ENCODE measurements around the gene ATP13A1. TPM values are rescaled to one million over a fixed set of nuclear protein-coding genes. Genes with fewer than 3 reads are reported as not detected.
A peak's percentile ranks its signal among the peaks of the same experiment; 100 is the strongest.
"Not testable (repeated sequence)": the region's sequence is repeated elsewhere in the genome, so short reads cannot be mapped to it uniquely, and the experiment has no call there.

ATP13A1 gene
- total RNA-seq, 1 experiment from 2014 or later, result 73.7 TPM

DNA sequence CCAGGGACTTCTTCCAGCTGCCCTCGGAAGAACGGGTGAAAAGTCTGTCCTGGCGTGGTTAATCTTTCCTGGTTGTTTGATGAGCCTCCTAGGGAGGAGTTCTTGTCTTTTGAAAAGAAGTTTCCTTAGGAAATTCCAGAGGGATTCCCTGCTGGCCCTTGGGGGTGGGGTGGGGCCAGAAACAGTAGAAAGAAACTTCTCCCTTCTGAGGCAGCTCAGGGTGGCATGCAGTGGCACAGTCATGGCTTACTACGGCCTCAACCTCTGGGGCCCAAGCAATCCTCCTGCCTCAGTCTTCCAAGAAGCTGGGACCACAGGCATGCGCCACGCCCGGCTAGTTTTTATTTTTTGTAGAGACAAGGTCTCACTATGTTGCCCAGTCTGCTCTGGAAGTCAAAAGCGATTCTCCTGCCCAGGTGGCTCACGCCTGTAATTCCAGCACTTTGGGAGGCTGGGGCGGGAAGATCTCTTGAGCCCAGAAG is 6.6 kb upstream of the ATP13A1 start:
- H3K27me3 ChIP-seq (ENCODE audit: insufficient read depth, low read length), result no peaks in the 10 kb centered on the region
- no peak overlapping the region for H2AFZ ChIP-seq (ENCODE audit: low read depth, low read length, poor library complexity, severe bottlenecking)
- H3K79me2 ChIP-seq (ENCODE audit: insufficient read depth, low read length), result peaks cover 46% of the 10 kb centered on the region
- ChIA-PET CTCF (no interaction called here), RAD21 (ENCODE audit: low non-redundant PET in 1 of 2, low total read pairs in 2 of 2, uncharacterized antibody in 2 of 2, unreplicated experiment in 2 of 2) (no interaction called here), POLR2A (no interaction called here)
- H3K9me3 ChIP-seq (ENCODE audit: control insufficient read depth in 1 of 2, insufficient read depth in 1 of 2, low read depth in 1 of 2, low read length in 2 of 2), result no peaks in the 10 kb centered on the region
- TF ChIP-seq ZNF274 (IDR thresholded peaks at IDR 0.05; ENCODE audit: low read depth, low read length) (no peak), ZFX (IDR thresholded peaks at IDR 0.05) (no peak), JUND (IDR thresholded peaks at IDR 0.05) (no peak)
- H3K27ac ChIP-seq (ENCODE audit: low read depth, low read length), result no peak overlapping the region
- peak overlapping the region; percentile 87 for H3K4me2 ChIP-seq (ENCODE audit: low read length)
- H3K4me3 ChIP-seq (replicated peaks in 1 of 2; ENCODE audit: low read depth in 1 of 2, low read length in 2 of 2), result peak overlapping the region; percentile 85 to 88
- no peak for ATAC-seq
- H3K9ac ChIP-seq (ENCODE audit: low read length), result peak overlapping the region; percentile 92
- H4K20me1 ChIP-seq (ENCODE audit: insufficient read depth), result no peaks in the 10 kb centered on the region
- H3K9me2 ChIP-seq (ENCODE audit: insufficient read depth), result no peaks in the 10 kb centered on the region
- BruUV-seq (replicated peaks), result no TSS peak
- intact Hi-C loops (cut with micrococcal nuclease), result no loop called here
- peaks cover 10 to 14% of the 10 kb centered on the region in 2 experiments for H3K4me1 ChIP-seq (ENCODE audit: control insufficient read depth in 1 of 2, insufficient read depth in 2 of 2, low read length in 2 of 2)
- peaks cover 0 to 5% of the 10 kb centered on the region in 2 experiments; a peak in 1 of 4 replicates for H3K36me3 ChIP-seq (ENCODE audit: control insufficient read depth in 1 of 2, insufficient read depth in 2 of 2, low read length in 2 of 2)
- no peak for DNase-seq (ENCODE audit: low read depth, low spot score)

DNA sequence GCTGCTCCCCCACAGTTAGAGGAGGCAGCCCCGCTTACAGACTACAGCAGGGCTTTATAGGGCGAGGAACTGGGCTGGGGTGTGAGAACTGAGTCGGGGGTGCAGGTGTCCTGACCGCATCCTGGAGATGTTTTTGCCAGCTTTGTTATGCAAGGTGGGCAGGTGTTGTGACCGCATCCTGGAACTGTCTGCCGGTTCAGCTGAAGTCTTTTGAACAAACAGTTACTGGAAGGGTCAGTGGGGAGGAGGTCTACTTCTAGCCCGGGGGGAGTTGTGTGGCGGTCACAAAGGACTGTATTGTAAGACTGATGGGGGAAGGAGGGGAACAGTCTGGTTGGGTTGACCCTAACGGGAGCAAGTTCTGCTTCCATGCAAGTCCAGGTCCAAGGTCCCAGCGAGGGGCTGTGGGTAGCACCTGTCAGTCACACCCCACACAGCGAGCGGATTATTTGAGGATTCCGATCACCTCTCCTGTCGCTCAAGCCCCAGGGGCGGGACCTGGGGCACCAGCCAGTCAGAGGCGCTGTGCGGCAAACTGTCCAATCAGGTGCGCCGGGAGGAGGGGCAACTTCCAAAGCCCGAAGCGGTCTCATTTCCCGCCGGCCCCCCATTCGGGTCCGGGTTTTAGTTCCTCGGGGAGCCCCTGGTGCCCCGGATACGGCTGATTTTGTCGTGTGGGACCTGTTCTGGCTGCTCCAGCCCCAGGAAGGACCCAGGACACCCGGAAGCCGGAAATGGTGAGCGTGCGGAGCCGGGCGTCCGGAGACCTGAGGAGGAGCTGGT is 4.9 kb upstream of the ATP13A1 start, which contains the start of gene ZNF101:
Gene ZNF101, plus strand, starts transcription at position 610 of the 783 bp plus-strand sequence. Its CDS starts 125 bp downstream, at position 735.
- DNase-seq (ENCODE audit: low read depth, low spot score) (peak; percentile 89), ATAC-seq (peak; percentile 81)
- Histone ChIP-seq H3K9ac (ENCODE audit: low read length) (peak within 1 kb of the TSS; percentile 92), H4K20me1 (ENCODE audit: insufficient read depth) (no peaks in the 10 kb centered on the region), H3K36me3 (ENCODE audit: control insufficient read depth in 1 of 2, insufficient read depth in 2 of 2, low read length in 2 of 2) (peaks cover 0 to 3% of the 10 kb centered on the region in 2 experiments; a peak in 1 of 4 replicates), H3K4me2 (ENCODE audit: low read length) (peak within 1 kb of the TSS; percentile 87), H3K9me2 (ENCODE audit: insufficient read depth) (no peaks in the 10 kb centered on the region), H3K9me3 (ENCODE audit: control insufficient read depth in 1 of 2, insufficient read depth in 1 of 2, low read depth in 1 of 2, low read length in 2 of 2) (no peaks in the 10 kb centered on the region), H3K27me3 (ENCODE audit: insufficient read depth, low read length) (no peaks in the 10 kb centered on the region), H3K79me2 (ENCODE audit: insufficient read depth, low read length) (peaks cover 35% of the 10 kb centered on the region), H2AFZ (ENCODE audit: low read depth, low read length, poor library complexity, severe bottlenecking) (peak within 1 kb of the TSS; percentile 82), H3K27ac (ENCODE audit: low read depth, low read length) (peak within 1 kb of the TSS; percentile 94), H3K4me1 (ENCODE audit: control insufficient read depth in 1 of 2, insufficient read depth in 2 of 2, low read length in 2 of 2) (peaks cover 10 to 19% of the 10 kb centered on the region in 2 experiments), H3K4me3 (replicated peaks in 1 of 2; ENCODE audit: low read depth in 1 of 2, low read length in 2 of 2) (peak within 1 kb of the TSS; percentile 85 to 88)
- intact Hi-C loops (cut with micrococcal nuclease), result loop anchor here (1.0 to 2.0 kb wide), 2 partner anchors 64 to 108 kb away; partner anchors contain the start of gene ZNF14
- ChIA-PET RAD21 (ENCODE audit: low non-redundant PET in 1 of 2, low total read pairs in 2 of 2, uncharacterized antibody in 2 of 2, unreplicated experiment in 2 of 2) (no interaction called here), POLR2A (no interaction called here), CTCF (no interaction called here)
- BruUV-seq (replicated peaks), result no TSS peak
- peak; percentile 81 for TF ChIP-seq SP1 (IDR thresholded peaks at IDR 0.05; ENCODE audit: low read depth)
- no peak for TF ChIP-seq EGR1 (IDR thresholded peaks at IDR 0.05; ENCODE audit: low read depth)
- TF ChIP-seq ELF1 (IDR thresholded peaks at IDR 0.05; ENCODE audit: borderline replicate concordance, low read depth), result peak; percentile 56
- peak; percentile 81 for TF ChIP-seq POLR2AphosphoS5 (IDR thresholded peaks at IDR 0.05; ENCODE audit: low read depth, low read length)
- TF ChIP-seq SRF (IDR thresholded peaks at IDR 0.05; ENCODE audit: low read depth), result no peak
- 0 out of 2 replicates have a peak, but pooled peaks have one; percentile 43 for TF ChIP-seq ZFX (IDR thresholded peaks at IDR 0.05)
- peak; percentile 65 for TF ChIP-seq TCF7L2 (IDR thresholded peaks at IDR 0.05; ENCODE audit: borderline replicate concordance, extremely low read depth, insufficient read depth, insufficient read length)
- no peak for TF ChIP-seq YY1 (IDR thresholded peaks at IDR 0.05; ENCODE audit: extremely low read depth, insufficient replicate concordance, low read depth, low read length)

DNA sequence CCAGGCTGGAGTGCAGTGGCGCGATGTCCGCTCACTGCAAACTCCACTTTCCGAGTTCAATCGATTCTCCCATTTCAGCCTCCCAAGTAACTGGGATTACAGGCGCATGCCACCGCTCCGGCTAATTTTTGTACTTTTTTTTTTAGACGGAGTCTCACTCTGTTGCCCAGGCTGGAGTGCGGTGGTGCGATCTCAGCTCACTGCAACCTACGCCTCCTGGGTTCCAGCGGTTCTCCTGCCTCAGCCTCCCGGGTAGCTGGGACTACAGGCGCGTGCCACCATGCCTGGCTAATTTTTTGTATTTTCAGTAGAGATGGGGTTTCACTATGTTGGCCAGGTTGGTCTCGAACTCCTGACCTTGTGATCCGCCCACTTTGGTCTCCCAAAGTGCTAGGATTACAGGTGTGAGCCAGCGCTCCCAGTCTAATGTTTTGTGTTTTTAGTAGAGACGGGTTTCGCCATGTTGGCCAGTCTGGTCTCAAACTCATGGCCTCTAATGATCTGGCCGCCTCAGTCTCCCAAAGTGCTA is 2.0 kb upstream of the ATP13A1 start:
- BruUV-seq (replicated peaks); H3K9ac ChIP-seq (ENCODE audit: low read length); H2AFZ ChIP-seq (ENCODE audit: low read depth, low read length, poor library complexity, severe bottlenecking); intact Hi-C loops (cut with micrococcal nuclease); H3K9me2 ChIP-seq (ENCODE audit: insufficient read depth); H3K27me3 ChIP-seq (ENCODE audit: insufficient read depth, low read length); H4K20me1 ChIP-seq (ENCODE audit: insufficient read depth); ATAC-seq; H3K36me3 ChIP-seq (ENCODE audit: control insufficient read depth in 1 of 2, insufficient read depth in 2 of 2, low read length in 2 of 2); H3K4me2 ChIP-seq (ENCODE audit: low read length); CTCF ChIA-PET; H3K27ac ChIP-seq (ENCODE audit: low read depth, low read length); H3K9me3 ChIP-seq (ENCODE audit: control insufficient read depth in 1 of 2, insufficient read depth in 1 of 2, low read depth in 1 of 2, low read length in 2 of 2); RAD21 ChIA-PET (ENCODE audit: low non-redundant PET in 1 of 2, low total read pairs in 2 of 2, uncharacterized antibody in 2 of 2, unreplicated experiment in 2 of 2); H3K4me3 ChIP-seq (replicated peaks in 1 of 2; ENCODE audit: low read depth in 1 of 2, low read length in 2 of 2); DNase-seq (ENCODE audit: low read depth, low spot score): not testable (repeated sequence)
- Histone ChIP-seq H3K79me2 (ENCODE audit: insufficient read depth, low read length) (peaks cover 43% of the 10 kb centered on the region), H3K4me1 (ENCODE audit: control insufficient read depth in 1 of 2, insufficient read depth in 2 of 2, low read length in 2 of 2) (peaks cover 18 to 38% of the 10 kb centered on the region in 2 experiments)
- POLR2A ChIA-PET, result interaction anchor here (0.8 kb wide), 1 partner anchor 111 kb away, joined by 5 read pairs; no protein-coding TSS in a partner anchor

All from HCT116 (cell line).